Astrocyte (in vitro differentiated cells and primary cell): Measurements from ENCODE around the gene ALG14. TPM values are rescaled to one million over a fixed set of nuclear protein-coding genes. Genes with fewer than 3 reads are reported as not detected.

Experiments used
- DNase-seq: peaks from one replicate; pipeline ENCODE4 v3.0.0-alpha.2; 2010; ENCODE audit warnings: low read depth
- FAIRE-seq: peaks from 2 replicates; lab custom pipeline; 2011; peaks lifted over from hg19 to GRCh38; lab: Jason Lieb, UNC
- H2AFZ ChIP-seq: 2 replicates; pipeline ENCODE4 v1.6.0; 2012; ENCODE audit warnings: low read depth, low read length, inconsistent platforms
- H3K27ac ChIP-seq: 2 replicates; pipeline ENCODE4 v1.5.1; 2011; ENCODE audit warnings: low read depth, low read length, inconsistent platforms
- H3K27me3 ChIP-seq: 2 replicates; pipeline ENCODE4 v1.6.0; 2011; ENCODE audit warnings: low read length, inconsistent platforms; ENCODE audit not compliant: insufficient read depth
- H3K36me3 ChIP-seq: 2 replicates; pipeline ENCODE4 v1.5.1; 2011; ENCODE audit warnings: low read length, inconsistent platforms; ENCODE audit not compliant: insufficient read depth
- H3K4me1 ChIP-seq: 2 replicates; pipeline ENCODE4 v1.5.1; 2011; ENCODE audit warnings: low read length, inconsistent platforms; ENCODE audit not compliant: insufficient read depth
- H3K4me2 ChIP-seq: 2 replicates; pipeline ENCODE4 v1.6.0; 2012; ENCODE audit warnings: low read length, inconsistent platforms
- H3K4me3 ChIP-seq: 2 replicates; pipeline ENCODE4 v1.5.1; 2011; ENCODE audit warnings: low read depth, mild to moderate bottlenecking, low read length, inconsistent platforms; ENCODE audit not compliant: insufficient read depth
- H3K79me2 ChIP-seq: 2 replicates; pipeline ENCODE4 v1.6.0; 2012; ENCODE audit warnings: mild to moderate bottlenecking, low read length, inconsistent platforms; ENCODE audit not compliant: insufficient read depth
- H3K9ac ChIP-seq: 2 replicates; pipeline ENCODE4 v1.6.0; 2012; ENCODE audit warnings: mild to moderate bottlenecking, low read length, inconsistent platforms
- H3K9me3 ChIP-seq: 2 replicates; pipeline ENCODE4 v1.5.1; 2012; ENCODE audit warnings: low read depth, mild to moderate bottlenecking, low read length, inconsistent platforms; ENCODE audit not compliant: insufficient read depth
- H4K20me1 ChIP-seq: 2 replicates; pipeline ENCODE4 v1.6.0; 2012; ENCODE audit warnings: low read length, inconsistent platforms; ENCODE audit not compliant: insufficient read depth
- H3K27ac Mint-ChIP-seq: one replicate; pipeline ENCODE4 v1.8.0; 2021; ENCODE audit warnings: mild to moderate bottlenecking, mixed read lengths; ENCODE audit not compliant: unreplicated experiment
- H3K27me3 Mint-ChIP-seq: one replicate; pipeline ENCODE4 v1.8.0; 2021; ENCODE audit warnings: low read depth, mixed read lengths; ENCODE audit not compliant: unreplicated experiment
- H3K36me3 Mint-ChIP-seq: one replicate; pipeline ENCODE4 v1.8.0; 2021; ENCODE audit warnings: low read depth, mixed read lengths; ENCODE audit not compliant: unreplicated experiment
- H3K4me1 Mint-ChIP-seq: one replicate; pipeline ENCODE4 v1.8.0; 2021; ENCODE audit warnings: low read depth, mixed read lengths; ENCODE audit not compliant: unreplicated experiment
- H3K4me3 Mint-ChIP-seq: one replicate; pipeline ENCODE4 v1.8.0; 2021; ENCODE audit warnings: mild to moderate bottlenecking, moderate library complexity, mixed read lengths; ENCODE audit not compliant: unreplicated experiment
- H3K9me3 Mint-ChIP-seq: one replicate; pipeline ENCODE4 v1.8.0; 2021; ENCODE audit warnings: mild to moderate bottlenecking, mixed read lengths; ENCODE audit not compliant: unreplicated experiment
- EZH2 ChIP-seq: IDR thresholded peaks from 2 replicates; pipeline ENCODE4 v1.6.1; 2012; ENCODE audit warnings: mild to moderate bottlenecking, low read length, inconsistent platforms; ENCODE audit not compliant: insufficient read depth
- total RNA-seq: library from RNA; stranded (reverse); gene quantifications from 2 replicates; pipeline ENCODE4 v1.2.1, GENCODE V29; 2021
- TF ChIP-seq, protein P1 (sequence below): IDR thresholded peaks from 2 replicates; pipeline ENCODE4 v1.5.1; 2011; ENCODE audit warnings: low read depth, mild to moderate bottlenecking, inconsistent platforms, low read length, moderate library complexity; ENCODE audit not compliant: insufficient read depth

The ALG14 gene
- total RNA-seq, 1 donor from 2014 or later: 6.9 TPM

DNA sequence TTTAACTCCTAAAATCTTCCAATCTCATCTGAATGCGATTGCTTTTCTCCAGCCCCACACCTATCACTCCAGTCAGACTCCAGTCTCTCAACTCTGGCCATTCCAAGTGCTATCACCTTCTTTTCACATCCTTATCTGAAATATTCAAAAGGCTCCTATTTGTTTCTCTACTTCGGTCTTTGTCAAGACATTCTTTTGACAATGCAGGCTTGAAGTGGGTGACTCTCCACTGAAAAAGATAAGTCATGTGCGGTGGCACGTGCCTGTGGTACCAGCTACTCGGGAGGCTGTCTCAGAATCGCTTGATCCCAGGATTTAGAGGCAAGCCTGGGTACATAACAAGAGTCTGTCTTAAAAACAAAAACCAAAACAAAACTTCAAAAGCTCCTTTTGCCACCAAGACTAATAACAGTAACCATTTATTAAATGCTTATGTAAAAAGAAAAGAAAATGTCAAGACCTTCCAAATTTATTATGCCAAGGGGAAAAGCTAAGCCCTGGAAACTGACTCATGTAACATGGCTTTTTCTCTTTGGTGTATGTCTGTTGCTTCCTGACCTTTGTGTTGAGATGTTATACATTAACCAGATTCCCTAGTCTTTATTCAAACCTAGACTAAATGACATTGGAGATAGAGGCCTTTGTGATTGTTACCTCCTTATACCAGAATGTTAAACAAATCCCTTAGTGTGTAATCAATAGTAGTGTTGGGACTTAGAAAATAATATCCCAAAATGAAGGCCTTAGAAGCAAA lies 3.6 kb downstream of the ALG14 start:
- no peak overlapping the region for H3K9ac ChIP-seq
- H3K79me2 ChIP-seq: peaks cover 3% of the 10 kb centered on the region
- no peak overlapping the region for H3K4me3 Mint-ChIP-seq
- no peaks in the 10 kb centered on the region for H4K20me1 ChIP-seq
- no peaks in the 10 kb centered on the region for H3K9me3 Mint-ChIP-seq
- no peak overlapping the region for H3K27ac Mint-ChIP-seq
- H3K27me3 Mint-ChIP-seq: no peaks in the 10 kb centered on the region
- H3K27me3 ChIP-seq: no peaks in the 10 kb centered on the region
- no peaks in the 10 kb centered on the region for H3K9me3 ChIP-seq
- H3K27ac ChIP-seq: no peak overlapping the region
- TF ChIP-seq EZH2: no peak
- TF ChIP-seq, protein P1, sequence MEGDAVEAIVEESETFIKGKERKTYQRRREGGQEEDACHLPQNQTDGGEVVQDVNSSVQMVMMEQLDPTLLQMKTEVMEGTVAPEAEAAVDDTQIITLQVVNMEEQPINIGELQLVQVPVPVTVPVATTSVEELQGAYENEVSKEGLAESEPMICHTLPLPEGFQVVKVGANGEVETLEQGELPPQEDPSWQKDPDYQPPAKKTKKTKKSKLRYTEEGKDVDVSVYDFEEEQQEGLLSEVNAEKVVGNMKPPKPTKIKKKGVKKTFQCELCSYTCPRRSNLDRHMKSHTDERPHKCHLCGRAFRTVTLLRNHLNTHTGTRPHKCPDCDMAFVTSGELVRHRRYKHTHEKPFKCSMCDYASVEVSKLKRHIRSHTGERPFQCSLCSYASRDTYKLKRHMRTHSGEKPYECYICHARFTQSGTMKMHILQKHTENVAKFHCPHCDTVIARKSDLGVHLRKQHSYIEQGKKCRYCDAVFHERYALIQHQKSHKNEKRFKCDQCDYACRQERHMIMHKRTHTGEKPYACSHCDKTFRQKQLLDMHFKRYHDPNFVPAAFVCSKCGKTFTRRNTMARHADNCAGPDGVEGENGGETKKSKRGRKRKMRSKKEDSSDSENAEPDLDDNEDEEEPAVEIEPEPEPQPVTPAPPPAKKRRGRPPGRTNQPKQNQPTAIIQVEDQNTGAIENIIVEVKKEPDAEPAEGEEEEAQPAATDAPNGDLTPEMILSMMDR: no peak
- peaks cover 5% of the 10 kb centered on the region for H3K36me3 Mint-ChIP-seq
- no peak overlapping the region for H3K4me3 ChIP-seq
- no peak overlapping the region for H2AFZ ChIP-seq
- H3K36me3 ChIP-seq: no peaks in the 10 kb centered on the region
- H3K4me2 ChIP-seq: no peak overlapping the region
- H3K4me1 Mint-ChIP-seq: peaks cover 10% of the 10 kb centered on the region
- FAIRE-seq: no peak
- DNase-seq: no peak
- H3K4me1 ChIP-seq: peaks cover 7% of the 10 kb centered on the region

DNA sequence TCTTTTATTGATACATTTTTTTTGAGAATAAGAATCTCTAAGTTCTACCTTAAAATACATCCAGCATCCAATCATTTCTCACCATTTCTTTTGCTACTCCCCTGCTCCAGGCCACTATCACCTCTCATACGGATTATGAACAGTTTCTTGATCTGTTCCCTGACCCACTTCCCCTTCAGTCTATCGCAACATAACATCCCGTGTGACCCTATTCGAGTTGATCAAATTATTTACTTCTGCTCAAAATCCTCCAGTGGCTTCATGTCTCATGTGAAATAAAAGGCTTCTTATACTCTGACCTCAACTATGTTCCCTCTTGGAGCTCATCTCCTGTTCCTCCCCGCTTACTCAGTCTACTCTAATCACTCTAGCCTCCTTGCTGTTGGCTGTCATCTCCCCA lies 5.2 kb downstream of the ALG14 start:
- Mint-ChIP-seq H3K4me1 (peaks cover 10% of the 10 kb centered on the region), H3K27me3 (no peaks in the 10 kb centered on the region), H3K4me3 (no peak overlapping the region), H3K9me3 (no peaks in the 10 kb centered on the region), H3K36me3 (peaks cover 16% of the 10 kb centered on the region), H3K27ac (no peak overlapping the region)
- Histone ChIP-seq H3K36me3 (no peaks in the 10 kb centered on the region), H3K27ac (no peak overlapping the region), H3K9me3 (no peaks in the 10 kb centered on the region), H3K27me3 (no peaks in the 10 kb centered on the region), H3K4me2 (no peak overlapping the region), H2AFZ (no peak overlapping the region), H3K4me1 (peaks cover 3% of the 10 kb centered on the region), H3K9ac (no peak overlapping the region), H3K79me2 (peaks cover 3% of the 10 kb centered on the region), H3K4me3 (no peak overlapping the region), H4K20me1 (no peaks in the 10 kb centered on the region)
- TF ChIP-seq, protein P1: no peak
- no peak for TF ChIP-seq EZH2
- DNase-seq (no peak), FAIRE-seq (no peak)

GRCh38 chr1:95067062-95067461 lies 5.7 kb downstream of the ALG14 start:
- DNase-seq (no peak), FAIRE-seq (no peak)

More at GRCh38 chr1:95067062-95067461, 5.7 kb downstream of the ALG14 start:
- Histone ChIP-seq H3K79me2 (peaks cover 3% of the 10 kb centered on the region), H3K9ac (no peak overlapping the region), H3K4me1 (peaks cover 3% of the 10 kb centered on the region), H4K20me1 (no peaks in the 10 kb centered on the region), H3K4me2 (no peak overlapping the region), H3K27ac (no peak overlapping the region), H3K36me3 (no peaks in the 10 kb centered on the region), H2AFZ (no peak overlapping the region), H3K4me3 (no peak overlapping the region), H3K9me3 (no peaks in the 10 kb centered on the region), H3K27me3 (no peaks in the 10 kb centered on the region)
- H3K4me1 Mint-ChIP-seq: peaks cover 10% of the 10 kb centered on the region
- H3K9me3 Mint-ChIP-seq: no peaks in the 10 kb centered on the region
- TF ChIP-seq EZH2: no peak
- TF ChIP-seq, protein P1: no peak
- H3K36me3 Mint-ChIP-seq: peaks cover 18% of the 10 kb centered on the region
- no peaks in the 10 kb centered on the region for H3K27me3 Mint-ChIP-seq
- no peak overlapping the region for H3K27ac Mint-ChIP-seq
- no peak overlapping the region for H3K4me3 Mint-ChIP-seq
